NCI-H748 (cell line): ENCODE measurements around the gene TPPP3.
A peak's percentile ranks its signal among the peaks of the same experiment; 100 is the strongest.
"Not testable (repeated sequence)": the region's sequence is repeated elsewhere in the genome, so short reads cannot be mapped to it uniquely, and the experiment has no call there.

Experiments
- DNase-seq: peaks from one replicate; lab custom pipeline; 2025; ENCODE audit not compliant: unreplicated experiment; lab: John Stamatoyannopoulos, UW

TPPP3 gene

DNA sequence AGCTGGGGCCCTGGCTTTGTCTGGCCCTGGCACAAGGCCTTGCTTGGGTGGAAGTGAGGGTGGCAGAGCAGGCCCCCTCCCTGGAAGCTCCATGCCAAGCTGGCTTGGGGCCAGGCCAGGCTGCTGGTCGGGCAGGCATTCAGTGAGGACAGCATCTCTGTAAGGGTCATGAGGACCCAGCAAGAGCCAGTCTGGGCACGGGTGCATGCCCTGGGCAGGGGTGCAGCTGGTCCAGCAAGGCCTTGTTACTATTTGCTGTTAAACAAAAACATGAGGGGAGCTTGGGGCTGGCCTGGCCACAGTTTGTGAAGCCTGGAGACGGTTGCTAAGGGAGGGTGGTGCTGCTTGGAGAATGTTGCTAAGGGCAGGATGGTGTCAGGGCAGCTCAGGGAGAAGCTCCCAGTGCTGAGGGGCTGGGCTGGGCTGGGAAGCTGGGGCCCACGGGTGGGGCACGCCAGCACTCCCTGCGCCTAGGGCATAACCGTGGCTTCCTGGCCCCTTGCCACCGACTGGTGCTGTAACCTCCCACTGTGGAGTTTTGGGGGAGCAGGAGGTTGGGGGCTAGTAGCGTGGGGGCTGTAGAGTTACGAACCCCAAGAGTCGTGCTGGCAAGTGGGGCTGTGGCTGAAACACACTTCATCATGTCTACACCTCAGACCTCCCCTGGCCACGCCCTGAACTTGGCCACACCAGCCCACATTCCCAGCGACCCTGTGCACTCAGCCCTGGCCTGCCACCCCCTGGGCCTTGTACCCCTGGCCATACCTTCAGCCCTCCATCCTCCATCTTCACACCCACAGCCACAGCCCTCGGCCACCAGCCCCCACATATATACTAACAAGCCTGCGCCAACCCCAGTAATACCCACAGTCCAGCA lies 1.6 kb downstream of the TPPP3 start:
- peak; percentile 67 for DNase-seq

- DNase-seq: no peak
Observed at GRCh38 chr16:67390816-67391423, 2.4 kb downstream of the TPPP3 start.

DNA sequence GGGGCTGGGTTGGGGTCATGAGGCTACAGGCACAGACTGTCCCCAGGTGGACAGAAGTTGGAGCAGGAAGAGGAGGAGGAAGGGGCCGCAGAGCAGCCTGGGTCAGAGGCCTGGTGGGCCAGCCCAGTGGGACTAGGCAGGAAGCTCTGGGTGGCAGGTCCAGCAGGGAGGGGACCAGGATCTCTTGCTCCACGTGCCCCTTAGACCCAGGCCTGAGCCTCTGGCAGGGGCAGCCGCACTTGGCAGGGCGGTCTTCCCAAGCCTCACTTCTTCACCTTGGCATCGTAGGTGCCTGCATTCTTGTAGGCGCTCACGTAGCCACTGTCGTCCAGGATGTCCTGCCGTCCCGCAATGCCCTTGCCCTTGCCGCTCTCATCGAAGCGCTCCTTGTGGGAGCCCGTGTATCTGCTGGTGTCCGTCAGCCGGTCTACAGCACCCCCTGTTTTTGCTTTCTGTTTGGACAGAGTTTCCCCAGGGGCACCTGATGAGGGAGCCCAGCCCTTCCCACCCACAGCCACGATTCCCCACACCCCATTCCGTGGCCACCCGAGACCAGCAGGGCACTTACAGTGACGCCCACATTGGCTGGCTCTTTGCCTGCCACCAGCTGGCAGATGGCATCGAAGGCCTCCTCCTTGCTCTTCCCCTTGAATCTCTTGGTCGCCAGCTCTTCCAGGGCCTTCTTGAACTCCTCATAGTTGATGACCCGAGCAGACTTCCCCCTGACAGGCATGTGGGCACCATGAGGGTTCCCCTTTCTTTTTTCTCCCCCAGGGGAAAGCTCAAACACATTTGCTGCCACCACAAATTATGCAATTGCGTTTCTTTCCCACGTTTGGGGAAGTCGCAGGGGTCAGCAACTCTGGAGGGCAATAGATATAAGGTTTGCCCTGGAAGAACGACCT lies 3.1 kb downstream of the TPPP3 start:
- DNase-seq: no peak

GRCh38 chr16:67388591-67388990 lies 4.7 kb downstream of the TPPP3 start:
- DNase-seq: no peak

DNA sequence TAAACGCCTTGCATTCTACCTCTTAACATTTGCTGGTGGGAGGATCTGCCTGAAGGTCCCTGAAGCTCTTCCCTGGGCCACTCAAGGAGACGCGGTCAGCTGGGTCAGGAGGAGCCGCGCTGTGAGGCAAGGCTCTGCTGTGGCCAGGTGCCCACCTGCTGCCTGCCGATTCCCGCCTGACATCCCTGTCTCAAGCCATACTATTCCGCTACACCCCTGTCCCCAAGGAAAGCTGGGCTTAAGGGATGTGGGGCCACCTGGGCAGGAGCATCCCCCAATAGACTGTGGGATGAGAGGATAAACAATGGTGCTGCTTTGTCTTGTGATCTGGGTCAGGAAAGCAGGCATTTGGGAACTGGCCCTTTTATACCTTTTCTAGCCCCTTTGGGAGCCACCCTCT lies 5.1 kb downstream of the TPPP3 start:
- DNase-seq: no peak

DNA sequence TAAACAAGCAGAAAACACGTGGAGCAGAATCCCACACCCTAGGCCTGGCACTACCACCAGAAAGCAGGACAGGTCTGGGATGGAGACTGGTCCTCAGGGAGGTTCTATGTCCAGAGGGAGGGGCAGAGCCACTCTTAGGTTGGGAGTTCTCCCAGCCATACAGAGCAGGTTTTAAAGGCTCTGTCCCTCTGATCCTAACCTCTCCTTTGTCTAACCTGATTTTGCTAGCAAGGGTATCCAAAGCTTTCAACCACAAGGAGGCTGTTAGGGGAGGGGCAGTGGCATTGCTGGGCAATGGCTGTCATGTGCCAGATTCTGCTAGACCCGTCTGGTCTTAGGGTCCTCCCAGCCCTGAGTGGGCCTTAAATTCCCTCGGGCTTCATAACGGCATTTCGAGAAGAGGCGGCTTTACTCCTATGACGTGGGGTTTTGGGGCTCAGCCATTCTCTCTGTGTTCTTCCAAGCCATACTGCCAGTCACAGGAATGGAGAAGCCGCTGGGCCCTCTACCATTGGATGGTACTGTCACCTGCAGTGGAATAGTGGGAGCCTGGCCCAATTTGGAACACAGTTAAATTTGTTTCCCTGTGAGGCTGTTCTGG lies 5.7 kb downstream of the TPPP3 start:
- no peak for DNase-seq

GRCh38 chr16:67386861-67387455 lies 6.3 kb downstream of the TPPP3 start:
- DNase-seq: no peak

DNA sequence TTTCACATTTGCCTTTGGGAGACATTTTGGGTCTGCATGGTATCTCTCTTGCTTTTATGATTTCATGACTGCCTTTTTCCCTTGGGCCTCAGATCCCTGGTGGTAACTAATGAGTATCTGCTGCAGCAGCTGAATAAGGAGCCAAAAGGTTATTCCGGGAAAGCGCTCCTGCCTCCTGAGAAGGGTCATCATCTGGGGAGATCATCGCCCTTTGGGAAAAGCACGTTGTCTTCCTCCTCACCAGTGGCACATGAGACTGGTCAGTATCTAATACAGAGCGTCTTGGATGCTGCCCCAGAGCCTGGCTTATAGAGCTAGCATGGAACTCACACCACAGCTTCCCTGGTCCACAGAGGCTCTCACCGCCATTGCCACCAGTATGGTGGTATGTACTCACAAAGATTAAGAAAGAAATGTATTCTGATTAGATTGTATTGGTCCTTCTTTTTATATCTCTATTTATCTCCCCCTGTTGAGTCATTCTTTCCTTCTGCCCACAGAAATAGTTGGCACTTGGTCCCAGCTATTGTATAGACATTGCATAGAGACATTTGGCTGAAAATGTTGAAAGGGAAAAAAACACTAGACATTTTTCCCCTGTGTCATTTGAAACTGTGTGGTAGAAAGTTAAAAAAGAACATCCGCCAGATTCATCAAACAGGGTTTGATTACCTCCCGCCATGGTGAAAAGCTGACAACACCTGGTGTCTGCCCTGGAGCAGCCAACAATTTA lies 8.4 kb downstream of the TPPP3 start:
- DNase-seq: peak; percentile 10

GRCh38 chr16:67383284-67383683 lies 10.0 kb downstream of the TPPP3 start:
- no peak for DNase-seq

DNA sequence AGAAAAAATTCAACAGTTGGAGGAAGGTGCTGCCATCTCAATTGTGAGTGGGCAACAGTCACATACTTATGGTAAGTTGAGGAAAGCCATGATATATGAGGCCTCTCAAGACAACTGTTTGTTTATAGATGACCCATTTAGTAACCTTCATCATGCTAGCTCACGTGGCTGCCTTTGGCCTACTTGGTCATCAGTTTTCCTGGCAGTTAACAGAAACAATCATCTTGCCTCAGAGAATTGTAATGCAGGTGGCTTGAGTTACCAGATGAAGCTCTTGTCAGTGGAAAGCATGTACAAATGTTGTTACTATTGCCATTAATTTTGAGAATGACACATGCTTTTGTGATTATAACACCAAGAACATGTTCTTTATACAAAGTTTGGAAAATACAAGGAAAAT lies 14.7 kb downstream of the TPPP3 start:
- no peak for DNase-seq

DNA sequence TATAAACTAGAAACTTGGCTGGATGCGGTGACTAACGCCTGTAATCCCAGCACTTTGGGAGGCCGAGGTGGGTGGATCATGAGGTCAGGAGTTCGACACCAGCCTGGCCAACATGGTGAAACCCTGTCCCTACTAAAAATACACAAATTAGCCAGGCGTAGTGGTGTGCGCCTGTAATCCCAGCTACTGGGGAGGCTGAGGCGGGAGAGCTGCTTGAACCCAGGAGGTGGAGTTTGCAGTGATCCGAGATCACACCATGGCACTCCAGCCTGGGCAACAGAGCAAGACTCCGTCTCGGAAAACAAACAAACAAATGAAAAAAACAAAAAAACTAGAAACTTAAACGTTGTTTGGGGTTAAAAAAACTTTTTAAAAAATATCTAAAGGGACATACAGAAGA lies 17.3 kb downstream of the TPPP3 start:
- not testable (repeated sequence) for DNase-seq

DNA sequence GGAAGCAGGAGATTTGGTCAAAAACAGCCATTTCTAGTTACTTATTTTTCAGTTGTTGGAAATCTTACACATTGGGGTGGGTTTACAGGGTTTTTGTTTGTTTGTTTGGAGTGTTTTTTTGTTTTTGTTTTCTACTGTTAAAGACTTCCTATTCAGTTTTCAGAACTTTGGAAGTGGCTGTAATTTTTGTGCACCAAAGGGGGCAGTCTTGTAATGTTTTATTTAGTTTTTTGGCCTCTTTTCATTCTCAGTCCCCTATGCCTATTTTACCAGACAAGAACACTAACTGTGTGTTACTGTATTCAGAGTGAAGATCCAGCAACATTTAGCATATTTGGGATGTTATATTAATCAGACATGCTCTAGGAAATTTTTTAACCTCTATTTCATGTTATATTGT lies 20.6 kb downstream of the TPPP3 start:
- peak; percentile 15 for DNase-seq

- DNase-seq: no peak
Observed at GRCh38 chr16:67370661-67371060, 22.6 kb downstream of the TPPP3 start.

- DNase-seq: no peak
Observed at GRCh38 chr16:67364600-67365235, 28.6 kb downstream of the TPPP3 start.

DNA sequence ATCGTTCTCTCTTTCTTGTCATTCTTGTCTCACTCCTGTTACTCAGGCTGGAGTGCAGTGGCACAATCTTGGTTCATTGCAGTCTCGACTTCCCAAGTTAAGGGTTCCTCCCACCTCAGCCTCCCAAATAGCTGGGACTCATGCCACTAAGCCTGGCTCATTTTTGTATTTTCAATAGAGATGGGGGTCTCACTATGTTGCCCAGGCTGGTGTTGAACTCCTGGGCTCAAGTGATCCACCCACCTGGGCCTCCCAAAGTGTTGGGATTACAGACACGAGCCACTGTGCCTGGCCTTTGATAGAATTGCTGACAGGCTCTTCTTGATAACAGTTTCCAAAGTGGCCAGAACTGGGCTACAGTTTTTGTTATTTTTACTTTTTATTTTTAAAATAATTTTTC lies 32.3 kb downstream of the TPPP3 start:
- no peak for DNase-seq

DNA sequence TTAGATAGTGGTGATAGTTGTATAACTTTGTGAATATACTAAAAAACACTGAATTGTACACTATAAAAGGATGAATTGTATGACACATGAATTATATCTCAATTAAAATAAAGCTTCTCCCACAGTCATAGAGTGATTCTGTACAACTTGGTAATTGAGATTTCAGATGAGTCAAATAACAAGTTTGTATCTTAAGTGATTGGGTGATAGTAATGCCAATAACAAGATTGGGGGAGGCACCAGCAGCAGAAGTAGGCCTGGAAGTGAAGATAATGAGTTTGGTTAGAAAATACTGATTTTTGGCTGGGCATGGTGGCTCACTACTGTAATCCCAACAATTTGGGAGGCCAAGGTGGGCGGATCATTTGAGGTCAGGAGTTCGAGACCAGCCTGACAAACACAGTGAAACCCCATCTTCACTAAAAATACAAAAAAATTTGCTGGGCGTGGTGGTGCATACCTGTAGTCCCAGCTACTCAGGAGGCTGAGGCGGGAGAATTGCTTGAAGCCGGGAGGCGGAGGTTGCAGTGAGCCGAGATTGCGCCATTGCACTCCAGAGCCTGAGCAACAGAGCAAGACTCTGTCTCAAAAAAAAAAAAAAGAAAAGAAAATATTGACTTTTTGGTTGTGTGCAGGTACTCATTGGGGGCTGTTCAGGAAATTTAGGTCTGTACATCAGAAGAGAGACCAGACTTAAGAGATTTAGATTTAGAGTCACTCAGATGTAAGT lies 33.6 kb downstream of the TPPP3 start:
- not testable (repeated sequence) for DNase-seq

GRCh38 chr16:67357561-67357960 lies 35.7 kb downstream of the TPPP3 start:
- peak; percentile 1 for DNase-seq

- DNase-seq: no peak
Observed at GRCh38 chr16:67356396-67356795, 36.9 kb downstream of the TPPP3 start.

- not testable (repeated sequence) for DNase-seq
Observed at GRCh38 chr16:67352463-67352862, 40.8 kb downstream of the TPPP3 start.
